Type B pancreatic cell (in vitro differentiated cells): ENCODE data around the gene GRIA4. TPM values are rescaled to one million over a fixed set of nuclear protein-coding genes. Genes with fewer than 3 reads are reported as not detected.

Experiments used
- DNase-seq: peaks from one replicate; pipeline ENCODE4 v3.0.0; 2021; ENCODE audit warnings: mixed read lengths; ENCODE audit not compliant: unreplicated experiment; ENCODE audit errors: extremely low spot score
- H3K27ac Mint-ChIP-seq: 2 replicates; pipeline ENCODE4 v1.8.0; 2021; ENCODE audit warnings: mild to moderate bottlenecking, mixed read lengths
- H3K27me3 Mint-ChIP-seq: 2 replicates; pipeline ENCODE4 v1.8.0; 2021; ENCODE audit warnings: mixed read lengths
- H3K36me3 Mint-ChIP-seq: 2 replicates; pipeline ENCODE4 v1.8.0; 2021; ENCODE audit warnings: mixed read lengths
- H3K4me1 Mint-ChIP-seq: one replicate; pipeline ENCODE4 v1.8.0; 2021; ENCODE audit warnings: mixed read lengths; ENCODE audit not compliant: unreplicated experiment
- H3K4me3 Mint-ChIP-seq: 2 replicates; pipeline ENCODE4 v1.8.0; 2021; ENCODE audit warnings: mild to moderate bottlenecking, mixed read lengths
- H3K9me3 Mint-ChIP-seq: 2 replicates; pipeline ENCODE4 v1.8.0; 2021; ENCODE audit warnings: mixed read lengths
- total RNA-seq: library from RNA; stranded (reverse); gene quantifications from 2 replicates; pipeline ENCODE4 v1.2.1, GENCODE V29; 2021; ENCODE audit warnings: low replicate concordance
- TF ChIP-seq, protein P1 (sequence below): fragments of 200-600 bp; sonication (generic); conservative IDR thresholded peaks from 2 replicates; pipeline ENCODE4 v1.5.0; 2021; ENCODE audit warnings: antibody characterized with exemption, mild to moderate bottlenecking

The GRIA4 gene
- total RNA-seq, 1 donor from 2014 or later: 26.7 TPM

DNA sequence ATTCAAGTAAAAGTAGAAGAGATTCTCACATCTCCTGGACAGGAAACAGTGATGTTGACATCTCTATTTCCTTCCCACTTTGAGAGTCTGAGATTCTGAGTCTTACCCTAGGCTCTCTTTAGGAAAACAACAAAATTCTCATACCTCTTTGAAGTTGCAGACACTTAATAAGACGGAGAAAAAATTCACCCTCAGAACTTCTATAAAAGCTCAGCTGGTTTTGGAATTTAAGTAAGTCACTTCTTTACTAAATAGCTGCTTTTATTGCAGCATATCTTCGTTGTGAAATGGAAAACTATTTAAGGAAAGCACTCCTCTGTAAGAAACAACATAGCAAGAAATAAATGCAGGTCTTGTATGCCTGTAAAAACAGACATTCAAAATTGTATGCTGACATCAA lies 333.0 kb downstream of the GRIA4 start:
- no peak overlapping the region for H3K4me3 Mint-ChIP-seq
- no peaks in the 10 kb centered on the region for H3K27me3 Mint-ChIP-seq
- TF ChIP-seq, protein P1, sequence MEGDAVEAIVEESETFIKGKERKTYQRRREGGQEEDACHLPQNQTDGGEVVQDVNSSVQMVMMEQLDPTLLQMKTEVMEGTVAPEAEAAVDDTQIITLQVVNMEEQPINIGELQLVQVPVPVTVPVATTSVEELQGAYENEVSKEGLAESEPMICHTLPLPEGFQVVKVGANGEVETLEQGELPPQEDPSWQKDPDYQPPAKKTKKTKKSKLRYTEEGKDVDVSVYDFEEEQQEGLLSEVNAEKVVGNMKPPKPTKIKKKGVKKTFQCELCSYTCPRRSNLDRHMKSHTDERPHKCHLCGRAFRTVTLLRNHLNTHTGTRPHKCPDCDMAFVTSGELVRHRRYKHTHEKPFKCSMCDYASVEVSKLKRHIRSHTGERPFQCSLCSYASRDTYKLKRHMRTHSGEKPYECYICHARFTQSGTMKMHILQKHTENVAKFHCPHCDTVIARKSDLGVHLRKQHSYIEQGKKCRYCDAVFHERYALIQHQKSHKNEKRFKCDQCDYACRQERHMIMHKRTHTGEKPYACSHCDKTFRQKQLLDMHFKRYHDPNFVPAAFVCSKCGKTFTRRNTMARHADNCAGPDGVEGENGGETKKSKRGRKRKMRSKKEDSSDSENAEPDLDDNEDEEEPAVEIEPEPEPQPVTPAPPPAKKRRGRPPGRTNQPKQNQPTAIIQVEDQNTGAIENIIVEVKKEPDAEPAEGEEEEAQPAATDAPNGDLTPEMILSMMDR: no peak
- H3K27ac Mint-ChIP-seq: no peak overlapping the region
- H3K9me3 Mint-ChIP-seq: no peaks in the 10 kb centered on the region
- no peak for DNase-seq
- no peaks in the 10 kb centered on the region for H3K4me1 Mint-ChIP-seq
- H3K36me3 Mint-ChIP-seq: no peaks in the 10 kb centered on the region

DNA sequence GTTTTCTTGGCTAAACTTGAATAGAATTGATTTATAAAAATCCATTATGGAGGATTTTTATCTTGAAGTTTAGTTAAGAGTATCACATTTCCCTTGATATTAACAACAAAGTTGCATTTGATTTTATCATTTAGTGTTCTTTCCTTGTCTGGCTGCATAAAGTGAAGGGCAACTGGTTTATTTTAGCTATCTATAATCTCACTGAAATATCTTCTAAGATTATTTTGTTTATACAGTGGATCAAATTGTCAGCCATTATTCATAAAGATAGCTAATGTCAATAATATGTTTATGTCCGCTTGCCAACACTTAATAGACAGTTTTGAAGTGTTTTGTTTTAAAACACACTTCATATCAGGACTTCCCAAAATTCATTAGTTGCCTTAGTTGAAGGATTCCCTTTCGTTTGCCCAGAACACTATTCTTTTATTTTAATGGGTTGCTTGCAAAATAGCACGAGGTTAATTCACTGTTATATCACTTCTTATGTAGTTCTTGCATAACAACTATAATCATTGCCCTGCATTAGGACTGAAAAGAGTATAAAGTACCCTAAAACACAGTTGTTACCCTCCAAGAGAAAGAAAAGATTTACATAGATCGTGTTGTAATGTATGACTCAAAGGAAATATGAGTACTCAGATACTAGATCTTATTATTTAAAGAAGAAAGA lies 339.2 kb downstream of the GRIA4 start:
- no peak overlapping the region for H3K4me3 Mint-ChIP-seq
- no peaks in the 10 kb centered on the region for H3K9me3 Mint-ChIP-seq
- TF ChIP-seq, protein P1: no peak
- no peaks in the 10 kb centered on the region for H3K4me1 Mint-ChIP-seq
- DNase-seq: no peak
- no peak overlapping the region for H3K27ac Mint-ChIP-seq
- no peaks in the 10 kb centered on the region for H3K27me3 Mint-ChIP-seq
- no peaks in the 10 kb centered on the region for H3K36me3 Mint-ChIP-seq

DNA sequence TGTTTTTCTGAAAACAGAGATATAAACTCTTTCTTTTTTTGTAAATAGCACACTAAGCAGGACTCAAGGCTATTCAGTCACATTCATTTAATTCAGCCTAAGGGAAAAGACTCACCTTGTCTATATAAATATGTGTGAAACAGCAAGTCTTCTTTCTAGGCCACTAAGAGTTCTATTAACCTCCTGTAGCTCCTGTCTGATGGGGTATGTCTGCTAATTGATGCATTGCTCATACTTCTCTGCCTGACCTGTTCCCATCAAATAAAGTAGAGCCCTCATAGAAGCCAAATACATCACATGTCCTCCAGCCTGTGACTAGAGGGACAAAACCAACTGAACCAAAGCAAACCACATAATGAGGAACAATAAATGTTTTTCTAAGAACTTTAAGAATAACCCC lies 344.0 kb downstream of the GRIA4 start:
- no peaks in the 10 kb centered on the region for H3K36me3 Mint-ChIP-seq
- TF ChIP-seq, protein P1: no peak
- no peak for DNase-seq

DNA sequence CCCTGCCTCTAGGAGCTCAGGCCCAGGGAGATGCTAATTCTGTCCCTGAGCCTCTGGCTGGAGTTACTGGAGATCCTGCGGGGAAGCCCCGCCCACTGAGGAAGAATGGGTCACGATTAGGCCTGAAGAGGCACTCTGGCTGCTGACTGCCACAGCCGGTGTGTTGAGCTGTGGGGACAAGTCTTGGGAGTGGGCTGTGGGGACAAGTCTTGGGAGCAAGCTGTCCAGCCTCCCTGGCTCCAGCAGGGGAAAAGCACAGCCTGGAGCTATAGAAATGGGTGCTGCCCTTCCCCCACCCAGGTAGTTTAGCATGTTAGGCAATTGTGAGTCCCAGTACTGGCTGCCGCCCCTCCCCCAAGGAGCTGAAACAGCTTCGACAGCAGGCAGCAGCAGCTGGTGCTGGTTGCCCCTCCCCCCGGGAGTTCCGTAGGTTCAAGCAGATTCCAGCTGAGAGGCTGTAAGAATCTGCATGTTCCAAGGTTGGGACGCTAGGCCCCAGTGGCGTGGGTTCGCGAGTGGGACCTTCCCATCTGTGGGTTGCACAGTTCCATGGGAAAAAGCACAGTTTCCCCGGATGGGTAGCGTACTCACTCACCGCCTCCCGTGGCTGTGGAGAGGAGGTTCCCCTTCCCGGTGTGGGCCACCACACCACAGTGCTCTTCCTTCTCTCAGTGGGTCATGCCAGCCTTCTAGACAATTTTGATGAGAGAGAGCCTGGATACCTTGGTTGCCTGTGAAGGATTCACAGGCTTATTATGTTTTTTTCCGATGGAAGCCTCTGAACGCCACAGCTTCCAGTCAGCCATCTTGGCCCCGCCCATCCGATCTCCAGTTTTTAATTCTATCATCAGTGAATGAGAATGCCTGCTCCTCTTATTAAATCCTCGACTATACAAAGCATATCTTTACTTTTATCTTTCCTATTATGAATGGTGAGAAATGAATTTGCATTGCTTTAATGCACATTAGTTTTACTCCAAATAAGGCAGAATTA lies 350.7 kb downstream of the GRIA4 start:
- Mint-ChIP-seq H3K27me3 (no peaks in the 10 kb centered on the region), H3K36me3 (no peaks in the 10 kb centered on the region), H3K27ac (no peak overlapping the region), H3K4me1 (no peaks in the 10 kb centered on the region), H3K4me3 (no peak overlapping the region), H3K9me3 (peaks cover 5% of the 10 kb centered on the region)
- DNase-seq: no peak
- TF ChIP-seq, protein P1: no peak

More for the DNA sequence above, 344.0 kb downstream of the GRIA4 start:
- no peaks in the 10 kb centered on the region for H3K27me3 Mint-ChIP-seq
- no peak overlapping the region for H3K4me3 Mint-ChIP-seq
- H3K4me1 Mint-ChIP-seq: no peaks in the 10 kb centered on the region
- peaks cover 5% of the 10 kb centered on the region for H3K9me3 Mint-ChIP-seq
- no peak overlapping the region for H3K27ac Mint-ChIP-seq

DNA sequence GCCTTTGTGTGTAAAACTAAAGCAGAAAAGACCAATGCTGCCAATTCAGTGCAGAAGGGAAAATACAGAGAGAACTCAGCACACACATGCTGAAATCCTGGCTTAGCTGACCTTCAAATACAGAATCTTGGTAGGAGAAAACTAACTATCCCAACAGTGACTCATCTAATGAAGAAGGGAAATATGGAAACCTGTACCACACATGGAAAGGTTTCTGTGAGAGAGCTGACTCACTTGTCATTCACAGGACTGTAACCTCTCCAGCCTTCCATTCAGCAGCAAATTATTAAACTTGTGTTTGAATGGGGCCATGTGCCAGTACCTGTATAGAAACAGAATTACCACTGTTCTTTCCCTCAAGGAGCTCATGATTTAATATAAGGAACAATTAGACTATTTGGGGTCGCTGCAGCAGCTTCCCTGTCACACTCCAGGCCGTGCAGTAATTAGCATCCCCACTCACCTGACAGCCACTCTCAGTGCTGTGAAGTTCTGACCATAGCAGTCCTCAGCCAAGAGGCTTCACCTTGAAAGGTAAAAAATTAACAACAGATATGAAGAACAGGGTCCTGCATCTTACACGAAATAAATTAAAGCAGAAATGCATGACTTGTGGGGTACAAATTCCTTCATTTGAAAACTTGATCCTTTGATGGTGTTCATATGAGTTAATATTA lies 358.3 kb downstream of the GRIA4 start:
- TF ChIP-seq, protein P1: no peak
- Mint-ChIP-seq H3K36me3 (no peaks in the 10 kb centered on the region), H3K4me1 (no peaks in the 10 kb centered on the region), H3K27me3 (no peaks in the 10 kb centered on the region), H3K9me3 (no peaks in the 10 kb centered on the region), H3K4me3 (no peak overlapping the region), H3K27ac (no peak overlapping the region)
- no peak for DNase-seq
